ENCODE results near the gene ALK. TPM values are rescaled to one million over a fixed set of nuclear protein-coding genes. Genes with fewer than 3 reads are reported as not detected.
"Not testable (repeated sequence)": the region's sequence is repeated elsewhere in the genome, so short reads cannot be mapped to it uniquely, and the experiment has no call there.

Gene ALK
- total RNA-seq, 2 donors from 2014 or later, result 0.21 to 0.26 TPM

DNA sequence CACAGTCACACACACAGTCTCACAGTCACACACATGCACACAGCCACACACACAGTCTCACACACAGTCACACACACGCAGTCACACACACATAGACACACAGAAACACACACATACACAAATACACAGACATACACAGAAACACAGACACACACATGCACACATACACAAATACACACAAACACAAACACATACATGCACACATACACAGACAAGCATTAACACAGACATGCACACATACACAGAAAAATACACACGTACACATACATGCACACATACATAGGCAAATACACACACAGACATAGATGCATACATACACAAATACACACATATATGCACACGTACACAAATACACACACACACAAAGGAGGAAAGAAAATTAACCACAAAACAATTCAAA lies 150.5 kb downstream of the ALK start:
- DNase-seq, result no peak
- no peak for ATAC-seq
- intact Hi-C loops (cut with DNase I), result no loop called here

DNA sequence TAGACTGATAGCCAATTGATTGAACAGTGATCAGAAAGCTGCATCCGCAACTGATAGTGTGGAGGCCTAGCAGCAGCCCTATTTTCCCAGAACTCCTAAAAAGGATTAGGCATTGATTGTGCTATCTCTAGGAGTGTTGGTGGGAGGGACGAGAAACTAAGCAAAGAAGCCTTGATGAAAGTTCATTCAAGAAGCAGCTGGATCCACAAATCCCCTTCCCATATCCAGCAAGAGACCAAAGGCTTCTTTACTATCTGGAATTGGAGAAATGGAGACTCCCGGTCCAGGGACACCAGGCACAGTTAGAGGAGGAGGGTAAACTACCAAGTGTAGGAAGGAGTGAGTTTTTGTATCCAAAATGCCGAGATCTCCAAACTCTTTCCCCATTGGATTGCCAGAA lies 151.5 kb downstream of the ALK start:
- ATAC-seq (no peak), DNase-seq (no peak)
- intact Hi-C loops (cut with DNase I), result no loop called here

DNA sequence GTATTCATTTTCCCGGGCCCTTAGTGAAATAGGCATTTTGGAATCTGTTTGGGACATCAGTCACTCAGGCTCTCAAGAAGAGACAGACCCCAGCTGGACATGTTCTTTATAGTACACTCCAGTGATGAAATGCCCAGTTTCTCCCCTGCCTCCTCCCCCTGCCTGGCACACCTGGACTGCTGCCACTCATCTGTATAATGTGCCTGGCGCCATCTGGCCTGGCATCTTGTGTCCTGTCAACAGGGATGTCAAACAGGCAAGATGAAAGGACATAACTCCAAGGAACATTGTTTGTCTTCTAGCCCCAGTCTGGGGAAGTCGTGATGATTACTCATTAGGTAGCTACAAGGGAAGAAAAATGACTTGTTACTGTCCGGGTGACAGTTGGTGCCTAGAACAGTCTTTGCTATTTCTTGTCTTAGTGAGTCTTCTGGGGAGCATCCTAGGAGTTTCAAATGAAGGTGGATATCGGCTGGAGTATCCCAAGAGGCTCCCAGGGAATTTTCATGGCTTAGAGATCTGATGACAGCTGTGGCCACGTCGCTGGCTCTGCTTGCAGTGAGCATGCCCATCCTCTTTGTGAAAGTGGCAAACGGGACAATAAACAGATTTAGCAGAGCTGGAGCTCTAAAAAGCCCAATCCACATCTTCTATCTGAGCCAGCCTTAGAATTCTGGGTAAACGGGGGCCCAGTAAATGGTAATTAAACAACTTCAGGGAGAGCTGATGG lies 153.6 kb downstream of the ALK start:
- no peak for DNase-seq
- intact Hi-C loops (cut with DNase I), result no loop called here
- no peak for ATAC-seq

DNA sequence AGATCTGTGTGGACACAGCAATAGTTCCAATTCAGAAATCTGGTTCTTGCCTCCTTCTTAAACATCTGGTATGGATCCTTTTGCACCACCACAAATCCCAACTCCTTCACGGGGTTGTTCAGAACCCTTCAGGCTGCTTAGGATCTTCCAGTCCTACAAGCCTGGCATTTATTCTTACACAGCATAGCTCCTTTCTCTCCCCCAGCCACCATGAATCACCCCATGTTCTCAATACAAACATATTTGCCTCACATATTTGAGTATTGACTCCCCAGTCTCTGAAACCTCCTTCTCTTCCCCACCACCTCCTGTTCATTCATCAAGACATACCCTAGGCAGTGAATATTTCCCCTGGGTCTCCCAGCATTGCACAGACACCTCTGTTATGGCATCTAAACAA lies 155.2 kb downstream of the ALK start:
- DNase-seq (no peak), ATAC-seq (no peak)
- intact Hi-C loops (cut with DNase I), result no loop called here

DNA sequence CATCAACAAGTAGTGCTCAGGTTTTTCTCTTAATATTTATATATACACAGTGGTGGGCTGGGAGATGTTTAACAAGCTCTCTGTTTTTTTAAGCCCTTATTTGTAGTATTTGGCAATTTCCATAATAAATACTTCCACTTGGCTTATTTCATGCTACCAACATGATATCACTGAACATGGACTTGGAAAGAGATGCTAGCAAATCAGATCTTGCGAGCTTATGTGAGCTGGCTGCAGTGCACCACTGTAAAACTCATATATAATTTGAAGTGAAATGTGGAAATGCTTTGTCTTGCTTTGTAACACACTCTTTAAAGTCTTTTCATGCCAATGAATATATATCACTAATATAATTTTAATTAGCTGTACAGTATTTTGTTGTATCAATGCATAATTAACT lies 155.7 kb downstream of the ALK start:
- DNase-seq (no peak), ATAC-seq (no peak)
- intact Hi-C loops (cut with DNase I), result no loop called here

DNA sequence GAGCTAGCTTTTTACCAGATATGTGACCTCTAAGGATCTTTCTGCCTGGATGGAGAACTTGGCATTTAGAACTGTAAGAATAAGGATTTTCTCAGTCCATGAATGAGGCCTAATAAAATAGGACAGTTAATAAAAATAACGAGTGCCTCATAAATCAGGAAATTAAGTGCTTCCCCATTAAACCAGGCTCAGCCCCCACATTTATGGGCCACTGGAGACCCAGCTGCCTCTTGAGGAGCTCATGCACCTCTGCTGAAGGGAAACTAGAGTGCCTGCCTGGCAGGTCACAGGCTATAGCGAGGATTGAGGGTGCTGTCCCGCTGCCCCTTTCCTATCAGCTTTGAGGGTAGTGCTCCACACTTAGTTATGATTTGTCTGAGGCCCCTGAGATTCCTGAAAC lies 158.0 kb downstream of the ALK start:
- ATAC-seq (no peak), DNase-seq (no peak)
- intact Hi-C loops (cut with DNase I), result no loop called here

DNA sequence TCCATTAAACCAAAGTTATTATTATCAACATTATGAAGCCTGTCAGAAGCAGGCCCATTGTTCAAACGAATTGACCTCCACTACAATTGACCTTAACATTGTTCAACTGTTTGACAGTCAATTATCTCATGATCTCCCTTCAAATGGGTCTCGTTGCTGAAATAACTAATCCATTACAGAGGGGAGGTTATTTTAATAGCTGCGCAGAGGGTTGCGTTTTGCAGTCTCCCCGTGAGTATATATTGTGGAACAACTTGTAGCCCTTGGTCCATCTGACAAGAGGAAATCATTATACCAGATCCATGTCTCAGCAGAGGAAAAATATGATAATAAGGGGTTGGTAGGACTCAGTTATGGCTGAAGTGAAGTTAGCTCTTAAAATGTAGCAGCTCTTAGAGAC lies 159.1 kb downstream of the ALK start:
- ATAC-seq (no peak), DNase-seq (no peak)
- intact Hi-C loops (cut with DNase I), result no loop called here

DNA sequence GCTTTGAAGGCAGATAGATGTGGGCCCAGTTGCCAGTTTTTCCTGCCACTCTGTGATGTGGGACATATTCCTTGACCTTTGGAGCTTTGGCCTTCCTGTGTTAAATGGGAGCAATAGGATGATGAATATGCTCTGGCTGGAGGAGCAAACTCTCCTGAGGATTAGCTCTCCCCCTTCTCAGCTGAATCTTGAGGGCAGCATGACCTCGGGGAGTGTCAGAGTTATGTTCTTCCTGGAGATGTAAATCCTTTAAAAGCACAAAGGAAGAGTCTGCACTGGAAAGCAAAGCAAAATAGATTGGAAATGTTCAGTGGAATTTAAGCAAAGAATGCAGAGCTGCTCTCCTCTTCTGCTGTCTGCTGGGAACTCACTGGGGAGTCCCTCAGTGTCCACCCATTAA lies 160.1 kb downstream of the ALK start:
- ATAC-seq, result no peak
- DNase-seq, result no peak
- intact Hi-C loops (cut with DNase I), result no loop called here

DNA sequence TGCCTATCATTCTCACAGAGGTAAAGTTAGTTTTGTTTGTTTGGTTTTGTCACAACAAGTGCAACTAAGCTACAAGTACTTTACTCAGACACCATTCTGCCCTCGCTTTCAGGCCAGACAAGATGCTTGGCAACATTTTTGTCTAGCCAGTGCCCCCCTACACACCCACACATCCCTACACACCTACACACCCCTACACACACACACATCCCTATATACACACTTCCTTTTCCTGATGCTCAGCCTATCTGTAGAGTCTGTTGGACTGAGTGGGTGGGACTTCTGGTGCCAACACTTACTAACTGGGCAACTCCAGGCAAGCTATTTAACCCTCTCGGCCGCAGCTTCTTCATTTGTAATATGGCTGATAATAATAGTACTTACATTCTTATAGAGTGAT lies 161.4 kb downstream of the ALK start:
- intact Hi-C loops (cut with DNase I), result no loop called here
- no peak for DNase-seq

DNA sequence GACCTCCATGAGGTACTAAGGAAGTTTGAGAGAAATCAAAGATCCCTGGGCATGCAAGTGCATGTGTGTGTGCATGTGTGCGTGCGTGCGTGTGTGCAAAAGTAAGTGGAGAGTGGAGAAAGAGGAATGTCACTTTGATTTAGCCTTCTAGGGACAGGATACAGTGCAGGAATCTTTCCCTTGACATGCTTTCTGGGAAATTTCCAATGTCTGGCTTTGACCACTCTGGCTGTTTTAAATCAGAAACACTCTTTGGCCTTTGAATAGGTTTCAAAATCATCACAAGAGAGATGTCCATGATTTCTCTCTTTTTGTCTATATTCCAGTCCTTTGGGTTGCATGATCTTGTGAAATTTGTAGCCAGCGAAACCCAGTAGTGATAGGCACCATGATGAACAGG lies 162.0 kb downstream of the ALK start:
- intact Hi-C loops (cut with DNase I), result no loop called here
- DNase-seq (no peak), ATAC-seq (no peak)

More for the DNA sequence above, 161.4 kb downstream of the ALK start:
- ATAC-seq, result no peak

DNA sequence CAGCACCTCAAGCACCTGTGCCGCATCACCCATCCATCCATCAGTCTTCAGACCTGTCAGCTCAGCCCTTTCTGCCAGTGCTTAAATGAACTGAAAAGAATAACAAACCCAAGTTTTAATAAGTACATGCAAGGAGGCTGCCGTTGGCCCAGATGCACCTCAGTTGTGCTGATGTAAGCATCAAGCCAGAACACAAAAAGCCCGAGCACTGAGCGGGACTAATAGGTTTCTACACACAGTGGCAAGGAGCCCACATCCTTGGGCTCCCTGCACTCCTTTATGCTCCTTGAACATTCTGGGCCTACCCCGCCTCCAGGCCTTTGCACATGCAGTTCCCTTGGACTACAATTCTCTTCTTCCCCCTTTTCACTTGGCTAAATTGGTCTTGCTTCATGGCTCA lies 165.6 kb downstream of the ALK start:
- ATAC-seq (no peak), DNase-seq (no peak)
- intact Hi-C loops (cut with DNase I), result no loop called here

DNA sequence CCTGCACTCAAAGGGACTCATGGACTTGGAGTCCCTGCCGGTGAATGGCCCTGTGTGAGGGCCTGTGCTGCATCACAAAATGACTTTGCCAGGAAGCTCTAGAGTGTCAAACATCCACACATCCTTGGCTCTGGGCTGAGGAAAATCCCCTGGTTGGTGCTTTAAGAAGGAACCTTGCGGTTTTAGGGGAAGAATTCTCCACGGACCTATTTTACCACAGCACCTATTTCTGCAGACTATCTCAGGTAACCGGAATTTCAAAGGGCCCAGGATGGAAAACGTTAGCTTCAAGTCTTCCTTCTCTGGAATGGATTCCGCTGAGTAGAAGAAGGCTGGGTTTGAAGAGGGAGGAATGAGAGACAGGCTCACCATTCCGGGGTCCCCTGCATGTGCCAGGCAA lies 166.2 kb downstream of the ALK start:
- intact Hi-C loops (cut with DNase I), result no loop called here
- ATAC-seq, result no peak

DNA sequence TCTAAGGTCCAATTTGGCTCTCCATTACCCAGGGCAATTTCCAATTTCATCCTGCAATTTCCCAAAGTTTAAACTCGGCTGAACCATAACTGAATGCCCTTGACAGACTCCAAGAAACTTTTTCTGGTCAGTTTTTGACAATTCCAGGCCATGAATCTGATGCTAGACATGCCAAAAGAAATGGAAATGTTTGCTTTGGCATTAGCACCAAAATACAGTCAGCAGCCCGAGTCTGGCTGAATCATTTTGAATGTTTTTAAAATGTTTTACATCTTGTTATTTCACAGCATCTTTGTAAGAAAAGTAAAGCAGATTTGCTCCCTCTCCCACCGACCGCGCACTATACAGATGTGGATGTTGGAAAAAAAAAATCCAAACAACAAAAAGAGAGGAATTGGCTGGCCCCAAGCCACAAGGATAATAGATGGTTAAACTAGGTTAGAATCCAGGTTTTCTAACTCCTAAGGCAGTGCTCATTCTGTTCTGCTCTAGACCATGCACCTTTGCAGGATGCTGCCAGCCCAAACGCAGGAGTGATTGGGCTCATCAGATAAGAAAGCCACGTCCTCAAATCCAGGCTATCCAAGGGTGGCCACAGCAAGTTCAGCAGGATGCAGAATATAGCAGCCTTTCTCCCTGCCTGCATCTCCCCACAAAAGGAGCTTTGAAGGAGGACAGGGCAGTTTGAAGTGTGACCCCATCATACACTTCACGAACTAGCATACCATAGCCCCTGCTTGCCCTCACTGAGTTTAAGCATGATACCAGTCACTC lies 167.5 kb downstream of the ALK start:
- intact Hi-C loops (cut with DNase I), result no loop called here
- ATAC-seq (peak in 1 of 2 donors; percentile 63), DNase-seq (no peak)

More for the DNA sequence above, 166.2 kb downstream of the ALK start:
- DNase-seq, result no peak

DNA sequence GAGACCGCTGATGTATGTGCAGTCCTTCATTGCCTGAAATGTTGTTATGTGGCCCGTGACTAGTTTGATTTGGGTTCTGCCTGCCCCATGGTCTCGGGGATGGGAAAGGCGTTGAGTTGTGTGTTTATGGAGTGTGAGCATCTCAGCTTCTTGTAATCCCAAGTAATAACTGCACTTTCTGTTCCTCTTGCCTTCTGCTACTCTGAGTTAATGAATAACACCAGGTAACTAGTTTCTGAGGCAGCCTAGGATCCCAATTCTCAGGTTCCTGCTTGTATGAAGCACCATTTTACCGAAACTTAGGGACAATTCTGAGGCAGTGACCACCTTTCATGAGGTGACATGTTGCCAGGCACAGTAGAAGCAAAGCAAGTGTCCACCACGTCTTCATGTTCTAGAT lies 170.0 kb downstream of the ALK start:
- ATAC-seq, result no peak
- intact Hi-C loops (cut with DNase I), result no loop called here
- no peak for DNase-seq

DNA sequence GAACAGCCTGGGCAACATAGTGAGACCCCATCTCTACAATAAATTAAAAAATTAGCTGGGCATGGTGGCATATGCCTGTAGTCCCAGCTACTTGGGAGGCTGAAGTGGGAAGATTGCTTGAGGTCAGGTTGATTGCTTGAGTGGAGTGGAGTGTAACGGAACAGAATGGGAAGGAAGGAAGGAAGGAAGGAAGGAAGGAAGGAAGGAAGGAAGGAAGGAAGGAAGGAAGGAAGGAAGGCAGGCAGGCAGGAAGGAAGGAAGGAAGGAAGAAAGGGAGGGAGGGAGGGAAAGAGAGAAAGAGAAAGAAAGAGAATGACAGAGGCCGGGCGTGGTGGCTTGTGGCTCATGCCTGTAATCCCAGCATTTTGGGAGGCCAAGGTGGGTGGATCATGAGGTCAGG lies 170.9 kb downstream of the ALK start:
- intact Hi-C loops (cut with DNase I); DNase-seq; ATAC-seq: not testable (repeated sequence)

DNA sequence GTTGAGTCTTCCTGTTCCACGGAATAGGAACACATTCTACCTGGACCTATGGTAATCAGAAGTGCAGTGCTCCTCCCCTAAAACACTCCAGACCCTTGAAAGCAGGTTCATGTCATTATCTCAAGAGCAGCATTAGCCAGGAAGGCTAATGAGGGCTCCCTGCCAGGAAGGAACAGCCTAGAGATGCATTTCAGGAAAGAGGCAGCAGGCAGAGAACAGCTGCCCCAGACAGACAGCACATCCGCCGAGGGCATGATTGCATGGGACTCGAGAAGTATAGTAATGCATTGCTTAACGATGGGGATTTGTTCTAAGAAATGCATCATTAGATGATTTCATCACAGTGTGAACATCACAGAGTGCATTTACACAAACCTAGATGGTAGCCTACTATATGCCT lies 171.5 kb downstream of the ALK start:
- ATAC-seq, result no peak
- intact Hi-C loops (cut with DNase I), result no loop called here
- no peak for DNase-seq

DNA sequence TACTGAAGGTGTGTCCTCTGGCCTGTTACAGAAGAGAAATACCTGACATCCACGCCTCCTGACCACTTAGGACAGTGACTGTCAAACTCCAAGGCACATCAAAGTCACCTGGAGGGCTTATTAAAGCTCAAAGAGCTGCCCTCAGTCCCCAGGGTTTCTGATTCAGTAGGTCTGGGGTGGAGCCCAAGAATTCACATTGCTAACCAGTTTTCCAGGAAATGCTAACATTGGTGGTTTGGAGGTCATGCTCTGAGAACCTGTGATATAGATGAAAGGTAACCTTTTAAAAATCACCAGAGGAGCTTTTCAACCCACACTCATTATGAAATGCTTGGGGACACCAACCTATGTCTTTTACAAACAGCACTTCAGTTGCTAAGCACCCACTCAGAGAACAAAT lies 172.3 kb downstream of the ALK start:
- DNase-seq (no peak), ATAC-seq (no peak)
- intact Hi-C loops (cut with DNase I), result no loop called here

DNA sequence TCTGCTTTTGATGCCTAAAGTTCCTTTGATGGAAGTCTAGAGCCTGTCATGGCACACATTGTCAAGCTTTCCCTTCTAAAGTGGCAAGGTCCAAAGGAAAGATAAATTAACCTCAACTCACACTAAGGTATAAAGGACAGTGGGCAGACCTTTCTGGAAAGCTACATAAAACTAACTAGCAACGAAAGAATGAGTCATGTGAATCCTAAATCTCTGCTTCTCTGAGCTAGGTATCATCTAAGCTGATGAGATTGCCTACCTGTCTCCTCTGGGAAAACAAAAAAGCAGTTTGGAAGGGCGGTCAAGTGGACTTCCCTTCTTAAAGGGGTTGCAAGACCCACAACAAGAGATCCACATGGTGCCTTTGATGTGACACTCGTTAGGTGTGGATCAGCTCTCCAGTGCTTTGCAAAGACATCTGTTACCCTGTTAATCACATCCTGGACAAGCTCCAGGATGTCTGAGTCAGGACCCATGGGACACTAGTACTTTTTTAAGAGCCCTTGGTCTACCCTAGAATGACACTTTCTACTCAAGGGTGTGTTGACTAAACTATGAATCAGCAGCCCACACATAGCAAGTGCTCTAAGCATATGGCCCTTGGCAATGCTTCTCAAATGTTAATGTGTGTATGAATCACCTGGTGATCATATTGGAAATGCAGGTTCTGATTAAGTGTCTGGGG lies 173.5 kb downstream of the ALK start:
- peak in 1 of 2 donors; percentile 85 for ATAC-seq
- DNase-seq, result no peak
- intact Hi-C loops (cut with DNase I), result no loop called here

DNA sequence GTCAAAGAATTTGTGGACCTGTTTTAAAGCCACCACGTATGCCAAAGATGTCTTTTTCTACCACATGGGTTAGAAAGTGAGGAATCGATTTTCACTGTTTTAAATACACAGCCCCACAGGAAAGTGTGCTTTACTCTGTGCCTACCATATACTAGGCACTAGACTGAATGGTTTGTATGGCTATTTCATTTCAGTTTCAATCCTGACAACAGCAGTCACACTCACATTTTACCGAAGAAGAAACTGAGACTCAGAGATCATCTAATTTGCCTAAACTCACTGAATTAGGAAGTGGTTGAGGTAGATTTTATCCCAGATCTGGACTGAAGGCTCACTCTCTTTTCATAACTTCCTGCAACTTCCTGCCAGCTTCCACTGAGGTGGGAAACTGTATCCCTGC lies 176.4 kb downstream of the ALK start:
- intact Hi-C loops (cut with DNase I), result no loop called here
- no peak for ATAC-seq
- no peak for DNase-seq

DNA sequence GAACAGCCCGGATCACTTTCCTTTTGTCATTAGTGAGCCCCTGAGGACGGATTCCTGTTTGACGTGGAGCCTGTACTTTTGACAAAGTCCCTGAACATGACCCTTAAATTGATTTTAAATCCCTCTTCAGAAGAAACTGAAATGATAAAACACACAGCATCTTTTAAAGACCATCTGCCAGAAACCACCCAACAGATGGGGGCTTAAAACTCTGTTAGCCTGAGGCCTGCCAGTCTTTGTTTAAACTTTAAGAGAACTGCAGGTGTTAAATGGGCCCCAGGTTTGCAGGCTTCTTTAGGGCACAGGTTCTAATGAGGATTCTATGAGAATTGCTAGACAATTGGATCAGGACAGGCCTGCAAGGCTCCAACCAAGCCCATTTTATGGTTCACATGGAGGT lies 177.9 kb downstream of the ALK start:
- ATAC-seq, result no peak
- DNase-seq, result no peak
- intact Hi-C loops (cut with DNase I), result no loop called here
